Activated gamma-delta T cell (primary cell): Measurements from ENCODE around the gene TSKU.
"Not testable (repeated sequence)": the region's sequence is repeated elsewhere in the genome, so short reads cannot be mapped to it uniquely, and the experiment has no call there.

Source experiments
- DNase-seq: peaks from one replicate; lab custom pipeline; 2025; lab: John Stamatoyannopoulos, UW

The TSKU gene

DNA sequence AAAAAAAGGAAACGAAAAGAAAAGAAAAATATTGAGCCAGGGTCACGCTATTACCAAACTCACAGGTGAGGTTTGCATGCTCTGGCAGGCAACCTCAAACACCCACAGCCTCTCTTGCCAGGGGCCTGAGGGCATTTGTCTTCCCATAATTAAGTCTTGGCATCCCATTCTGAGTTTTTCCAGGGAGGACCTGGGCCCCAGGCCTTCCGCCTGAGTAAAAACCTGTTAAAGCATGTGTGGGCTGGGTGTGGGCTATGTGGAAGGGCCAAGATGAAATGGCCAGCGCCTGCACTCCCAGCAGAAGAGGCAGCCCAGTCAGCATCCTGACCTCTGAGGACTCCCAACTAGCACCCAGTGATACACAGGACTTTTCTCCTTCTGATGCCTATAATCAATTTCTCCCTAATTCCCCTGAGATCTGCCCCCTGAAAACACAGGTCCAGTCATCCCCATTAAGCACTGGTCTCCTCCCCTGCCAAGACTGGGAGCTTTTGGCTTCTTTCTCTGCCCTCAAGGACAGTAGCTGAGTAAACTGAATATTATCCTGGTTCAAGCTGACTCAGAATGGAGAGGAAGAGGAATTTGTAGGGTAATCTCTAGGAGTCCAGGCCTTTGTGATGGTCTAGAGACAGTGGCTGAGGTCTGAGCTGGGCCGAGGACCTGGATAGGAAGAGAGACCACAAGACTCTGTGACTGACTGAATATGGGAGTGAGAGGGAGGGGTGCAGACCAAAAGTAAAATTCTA, 42.0 kb downstream of the TSKU start:
- no peak for DNase-seq

- no peak for DNase-seq
Observed at GRCh38 chr11:76825726-76826396, 42.7 kb downstream of the TSKU start.

DNA sequence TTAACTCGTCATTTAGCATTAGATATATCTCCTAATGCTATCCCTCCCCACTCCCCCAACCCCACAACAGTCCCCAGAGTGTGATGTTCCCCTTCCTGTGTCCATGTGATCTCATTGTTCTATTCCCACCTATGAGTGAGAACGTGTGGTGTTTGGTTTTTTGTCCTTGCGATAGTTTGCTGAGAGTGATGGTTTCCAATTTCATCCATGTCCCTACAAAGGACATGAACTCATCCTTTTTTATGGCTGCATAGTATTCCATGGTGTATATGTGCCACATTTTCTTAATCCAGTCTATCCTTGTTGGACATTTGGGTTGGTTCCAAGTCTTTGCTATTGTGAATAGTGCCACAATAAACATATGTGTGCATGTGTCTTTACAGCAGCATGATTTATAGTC, 43.4 kb downstream of the TSKU start:
- DNase-seq = not testable (repeated sequence)

DNA sequence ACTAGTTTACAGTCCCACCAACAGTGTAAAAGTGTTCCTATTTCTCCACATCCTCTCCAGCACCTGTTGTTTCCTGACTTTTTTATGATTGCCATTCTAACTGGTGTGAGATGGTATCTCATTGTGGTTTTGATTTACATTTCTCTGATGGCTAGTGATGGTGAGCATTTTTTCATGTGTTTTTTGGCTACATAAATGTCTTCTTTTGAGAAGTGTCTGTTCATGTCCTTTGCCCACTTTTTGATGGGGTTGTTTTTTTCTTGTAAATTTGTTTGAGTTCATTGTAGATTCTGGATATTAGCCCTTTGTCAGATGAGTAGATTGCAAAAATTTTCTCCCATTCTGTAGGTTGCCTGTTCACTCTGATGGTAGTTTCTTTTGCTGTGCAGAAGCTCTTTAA, 43.8 kb downstream of the TSKU start:
- DNase-seq = not testable (repeated sequence)

DNA sequence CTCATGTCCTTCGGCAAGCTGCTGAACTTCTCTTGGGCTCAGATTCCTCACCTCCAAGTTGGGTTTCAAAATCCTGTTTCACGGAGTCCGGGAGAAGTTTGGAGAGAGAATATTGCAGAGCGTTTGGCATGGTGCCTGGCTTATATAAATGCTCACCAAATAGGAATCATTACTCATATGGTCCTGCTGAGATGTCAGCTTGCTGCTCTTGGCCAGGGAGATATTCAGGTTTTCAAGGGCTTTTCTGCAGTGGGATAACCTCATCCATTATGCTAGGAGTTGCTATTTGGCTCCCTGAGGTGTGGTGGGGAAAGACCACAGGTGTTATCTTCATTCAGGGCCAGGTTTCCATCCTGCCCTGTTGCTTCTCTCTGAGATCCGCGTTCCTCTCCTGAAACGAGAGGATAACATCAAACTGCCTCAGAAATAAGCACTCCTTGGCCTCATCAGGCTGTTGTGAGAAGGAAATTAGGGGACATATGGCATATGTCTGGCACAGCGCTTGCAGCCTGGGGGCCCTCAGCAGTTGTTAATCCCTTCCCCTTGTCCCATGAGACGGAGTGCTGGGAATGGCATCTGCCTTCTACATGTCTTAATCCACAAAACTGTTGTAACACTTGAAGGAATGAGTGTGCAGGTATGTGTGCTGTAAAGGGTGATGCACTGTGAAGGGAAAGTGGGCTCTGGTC, 47.6 kb downstream of the TSKU start:
- DNase-seq = no peak

GRCh38 chr11:76831686-76832310, 48.6 kb downstream of the TSKU start:
- no peak for DNase-seq

DNA sequence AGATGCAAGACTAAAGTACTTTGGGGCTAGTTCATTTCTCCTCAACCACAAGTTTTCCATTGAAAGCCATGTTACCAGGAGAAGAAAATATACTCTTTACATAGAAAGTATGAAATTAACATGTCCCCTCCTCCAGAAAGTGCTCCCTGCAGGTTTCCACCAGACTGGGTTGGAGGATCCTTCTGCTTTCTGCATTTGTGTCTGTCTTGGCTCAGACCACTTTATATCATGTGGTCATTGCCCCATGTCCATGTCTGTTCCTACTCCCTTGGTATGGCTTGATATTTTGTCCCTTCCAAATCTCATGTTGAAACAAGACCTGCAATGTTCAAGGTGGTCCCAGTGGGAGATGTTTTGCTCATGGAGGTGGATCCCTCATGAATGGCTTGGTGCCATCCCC, 49.2 kb downstream of the TSKU start:
- no peak for DNase-seq

GRCh38 chr11:76834151-76834550, 51.0 kb downstream of the TSKU start:
- no peak for DNase-seq

DNA sequence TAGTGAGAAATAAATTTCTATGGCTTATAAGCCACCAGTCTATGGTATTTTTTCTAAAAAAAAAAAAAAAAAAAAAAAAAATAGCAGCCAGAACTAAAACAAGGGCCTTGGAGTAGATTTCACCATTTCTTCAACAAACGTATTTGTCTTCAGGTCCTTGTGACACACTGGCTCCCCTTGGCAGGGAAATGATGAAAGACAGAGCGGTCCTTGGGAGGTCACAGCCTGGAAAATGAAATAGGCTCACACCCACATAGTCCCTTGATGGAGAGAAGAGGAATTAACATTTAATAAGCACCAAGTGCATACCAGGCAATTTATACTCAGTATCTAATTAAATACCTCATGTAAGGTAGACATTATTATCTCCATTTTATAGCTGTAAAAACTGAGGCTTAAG, 51.9 kb downstream of the TSKU start:
- no peak for DNase-seq

GRCh38 chr11:76835928-76836612, 52.9 kb downstream of the TSKU start:
- DNase-seq = no peak

DNA sequence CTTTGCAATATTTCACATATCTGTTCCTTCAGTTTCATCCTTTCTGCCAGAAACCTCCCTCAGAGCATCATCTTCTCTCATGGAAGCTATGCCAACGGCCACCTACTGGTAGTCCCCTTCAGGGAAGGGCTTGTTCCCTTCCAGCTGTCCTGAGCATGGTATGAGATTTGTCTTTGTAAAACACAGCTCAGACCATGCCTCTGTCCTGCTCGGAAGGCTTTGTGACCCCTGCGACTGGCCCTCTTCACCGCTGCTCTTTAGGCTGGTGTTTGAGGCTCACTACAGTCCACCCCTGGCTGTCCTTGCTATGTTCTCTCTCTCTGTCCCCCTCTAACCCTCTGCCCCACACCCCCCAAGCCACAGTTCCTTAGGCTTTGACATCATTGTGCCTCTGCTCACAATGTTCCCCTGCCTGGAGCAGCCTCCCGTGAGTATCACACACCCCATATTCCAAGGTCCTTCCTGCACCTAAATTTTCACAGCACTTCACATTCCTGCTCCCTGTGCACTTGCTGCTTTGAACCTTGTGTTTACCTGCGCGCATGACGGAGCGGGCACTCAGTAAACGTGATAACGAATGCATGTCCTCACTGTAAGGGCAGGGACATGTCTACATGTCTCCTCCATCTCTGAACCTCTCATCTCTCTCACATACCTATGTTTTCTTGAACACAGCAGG, 53.6 kb downstream of the TSKU start:
- DNase-seq = no peak

DNA sequence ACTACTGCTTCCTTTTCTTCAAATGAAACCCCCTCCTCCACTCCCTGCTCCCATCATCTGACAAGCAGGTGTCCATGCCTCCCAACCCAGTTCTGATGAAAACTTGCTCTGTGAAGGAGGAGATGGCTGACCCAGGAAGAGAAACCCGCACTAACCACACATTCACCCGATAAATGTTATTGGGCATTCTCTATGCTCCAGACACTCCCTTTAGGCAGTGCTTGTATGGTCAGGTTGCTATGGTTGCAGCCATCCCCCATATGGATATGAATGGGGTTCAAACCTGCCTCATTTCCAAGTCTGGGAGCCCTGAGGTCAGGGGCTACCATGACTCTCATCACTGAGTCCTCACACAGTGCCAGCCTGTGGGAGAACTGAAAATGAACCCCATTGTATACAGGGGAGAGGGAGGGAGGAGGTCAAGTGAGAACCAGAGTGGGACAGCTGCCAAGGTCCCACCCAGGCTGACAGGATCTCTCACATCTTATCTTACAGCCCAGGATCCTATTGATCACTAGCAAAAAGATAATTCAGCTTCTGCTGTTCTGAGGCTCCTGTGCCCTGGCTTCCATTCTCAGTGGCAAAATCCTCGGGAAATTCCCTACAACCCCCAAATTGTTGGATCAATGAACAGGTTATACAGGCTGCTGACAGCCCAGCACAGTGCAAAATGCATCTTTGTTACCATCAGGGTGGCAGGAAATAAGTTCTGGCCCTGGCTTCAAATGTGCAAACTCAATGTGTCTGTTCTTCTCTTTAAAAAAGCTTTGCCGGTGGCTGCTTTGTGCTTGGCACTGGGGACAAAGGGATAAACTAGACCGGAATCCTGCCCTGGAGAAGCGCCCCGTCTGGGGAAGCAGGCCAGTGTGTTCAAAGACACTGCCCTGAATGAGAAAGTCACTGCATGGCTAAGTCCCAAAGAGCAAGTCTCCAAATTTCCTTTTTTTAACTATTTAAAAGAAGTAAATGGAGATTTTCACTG, 54.8 kb downstream of the TSKU start:
- DNase-seq = no peak

DNA sequence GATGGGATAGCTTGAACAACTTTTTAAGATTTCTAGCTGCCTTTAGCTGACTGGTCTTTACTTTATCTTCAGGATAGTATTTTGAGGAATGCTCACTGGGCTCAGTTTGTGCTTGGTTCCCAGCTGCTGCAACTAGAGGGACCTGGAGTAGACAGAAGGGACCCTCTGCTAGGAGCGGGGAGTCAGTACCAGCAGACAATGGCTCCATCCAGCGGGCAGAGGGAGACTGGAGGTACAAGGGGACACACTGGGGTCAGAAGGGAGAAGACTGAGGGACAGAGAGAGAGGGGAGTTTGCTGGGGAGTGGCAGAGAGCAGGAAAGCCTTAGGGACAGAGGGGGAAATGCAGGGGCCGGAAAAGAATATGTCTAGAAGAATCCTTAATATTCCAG, 55.5 kb downstream of the TSKU start:
- no peak for DNase-seq

DNA sequence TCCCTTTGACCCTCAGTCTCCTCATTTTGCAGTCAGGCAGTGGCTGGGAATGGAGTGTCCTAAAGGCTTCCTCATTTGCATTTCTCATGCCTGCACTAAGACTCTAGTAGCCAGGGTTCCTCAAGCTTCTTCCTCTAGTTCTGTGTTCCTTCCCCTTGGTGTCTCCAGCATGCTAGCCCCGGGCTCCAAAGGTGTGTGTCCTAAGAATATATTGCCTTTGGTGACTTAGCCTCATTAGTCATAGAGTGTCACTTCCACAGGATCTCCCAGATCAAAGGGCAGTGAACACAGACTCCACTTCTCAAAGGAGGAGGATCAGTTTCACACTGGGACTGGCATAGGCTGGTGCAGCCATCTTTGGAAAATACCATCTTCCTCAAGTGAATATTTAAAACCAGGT, 56.2 kb downstream of the TSKU start:
- no peak for DNase-seq

GRCh38 chr11:76841923-76842452, 58.8 kb downstream of the TSKU start:
- no peak for DNase-seq

DNA sequence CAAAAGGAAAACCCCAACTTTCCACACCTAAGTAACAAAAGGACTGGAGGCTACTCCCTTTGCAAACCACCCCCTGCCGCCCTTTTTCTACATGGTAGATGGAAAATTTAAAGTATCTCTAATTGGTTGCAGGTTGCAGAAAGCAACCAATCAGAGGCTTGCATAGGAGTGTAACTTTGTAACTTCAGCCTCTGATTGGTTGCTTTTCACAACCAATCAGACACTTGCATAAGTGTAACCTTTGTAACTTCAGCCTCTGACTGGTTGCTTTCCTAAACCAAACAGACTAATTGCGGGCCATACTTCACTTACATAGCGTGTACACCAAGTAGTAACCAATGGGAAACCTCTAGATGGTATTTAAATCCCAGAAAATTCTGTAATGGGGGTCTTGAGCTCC, 60.8 kb downstream of the TSKU start:
- no peak for DNase-seq

DNA sequence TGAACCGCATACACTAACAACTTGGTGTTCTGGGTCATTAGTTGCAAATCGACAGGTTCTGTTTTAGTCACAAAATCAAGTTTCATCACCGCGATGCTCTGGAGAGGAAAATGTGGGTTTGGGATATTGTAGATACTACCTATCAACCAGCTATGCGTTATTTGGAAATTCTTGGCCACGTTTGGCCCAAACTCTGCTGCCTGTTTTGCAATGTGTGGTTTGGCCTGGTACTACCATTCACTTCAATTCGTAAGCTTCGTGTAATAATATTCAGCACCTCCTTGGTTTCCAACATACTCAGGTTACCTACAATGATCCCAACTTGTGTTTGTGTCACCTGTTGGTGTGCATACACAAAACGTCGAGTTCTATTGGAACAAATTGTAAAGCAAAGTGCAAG, 61.4 kb downstream of the TSKU start:
- DNase-seq = no peak

GRCh38 chr11:76845069-76845468, 61.9 kb downstream of the TSKU start:
- DNase-seq = no peak

DNA sequence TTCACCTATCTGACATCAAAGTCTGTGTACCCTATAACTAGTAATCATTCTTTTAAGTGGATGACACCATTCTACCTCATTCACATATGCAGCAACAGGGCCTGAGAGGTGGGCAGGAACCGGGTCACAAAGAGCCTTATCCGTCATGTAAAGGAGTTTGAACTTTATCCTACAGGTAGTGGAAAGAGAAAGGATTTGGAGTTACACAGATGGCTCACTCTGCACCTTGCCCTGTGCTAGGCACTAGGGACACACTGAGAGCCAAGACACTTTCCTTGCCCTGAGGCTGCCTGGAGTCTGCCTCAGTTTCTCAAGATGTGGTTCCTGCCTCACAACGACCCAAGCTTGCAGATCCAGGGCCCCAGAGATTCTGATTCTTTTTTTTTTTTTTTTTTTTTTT, 63.3 kb downstream of the TSKU start:
- DNase-seq = no peak
